ENCODE measurements around the gene DNMT3B.

DNA sequence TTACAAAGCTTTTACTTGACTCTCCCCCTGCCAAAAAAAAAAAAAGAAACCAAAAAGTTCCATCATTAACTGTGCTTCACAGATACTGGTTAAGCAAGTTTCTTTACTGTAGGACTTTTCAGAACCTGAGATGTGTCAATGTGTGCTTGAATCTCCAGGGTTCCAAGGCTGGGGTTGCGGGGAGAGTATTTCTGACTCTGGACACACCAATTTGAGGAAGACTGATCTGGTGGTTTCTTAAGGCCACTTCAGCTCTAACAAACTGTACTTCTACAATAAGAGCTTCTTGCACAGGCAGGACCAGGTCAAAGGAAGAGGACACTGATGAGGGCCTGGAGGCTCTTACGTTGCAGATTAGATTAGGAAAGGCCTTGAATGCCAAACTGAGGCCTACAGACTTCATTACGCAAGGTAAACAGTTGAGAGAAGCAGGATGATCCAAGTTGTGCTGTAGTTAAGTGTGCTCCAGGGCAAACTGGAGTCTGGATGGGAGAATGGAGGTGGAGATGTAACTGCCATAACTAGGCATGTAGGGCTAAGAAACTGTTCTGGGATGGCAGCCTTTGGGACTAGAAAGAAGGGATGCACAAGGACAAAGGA, 43.3 kb upstream of the DNMT3B start:
- TF ChIP-seq CTCF (IDR thresholded peaks at IDR 0.05; ENCODE audit: low read depth, low read length, poor library complexity, severe bottlenecking): no peak
- TF ChIP-seq EZH2phosphoT487 (IDR thresholded peaks at IDR 0.05; ENCODE audit: borderline replicate concordance, low read length): no peak
